ENCODE measurements around the gene STYK1.

Gene STYK1

DNA sequence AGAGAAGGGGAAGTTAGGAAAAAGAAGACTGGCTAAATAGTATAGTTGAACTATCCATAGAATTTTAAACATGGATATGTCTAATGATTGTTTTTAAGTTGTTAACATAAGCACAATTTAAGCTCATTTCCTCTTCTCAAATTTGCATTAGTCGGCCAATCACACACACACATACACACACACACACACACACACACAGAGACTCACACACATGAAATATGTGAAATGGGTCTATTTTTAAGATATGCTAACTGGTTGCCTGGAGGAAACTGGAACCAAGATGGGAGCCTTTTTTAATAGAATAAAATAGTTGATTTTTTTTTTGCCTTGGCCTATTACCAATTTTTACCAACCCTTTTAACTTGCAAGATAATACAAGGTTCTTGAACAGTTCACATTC is 24.0 kb upstream of the STYK1 start:
- no peaks in the 10 kb centered on the region for H3K9me3 ChIP-seq
- TF ChIP-seq, protein P1, sequence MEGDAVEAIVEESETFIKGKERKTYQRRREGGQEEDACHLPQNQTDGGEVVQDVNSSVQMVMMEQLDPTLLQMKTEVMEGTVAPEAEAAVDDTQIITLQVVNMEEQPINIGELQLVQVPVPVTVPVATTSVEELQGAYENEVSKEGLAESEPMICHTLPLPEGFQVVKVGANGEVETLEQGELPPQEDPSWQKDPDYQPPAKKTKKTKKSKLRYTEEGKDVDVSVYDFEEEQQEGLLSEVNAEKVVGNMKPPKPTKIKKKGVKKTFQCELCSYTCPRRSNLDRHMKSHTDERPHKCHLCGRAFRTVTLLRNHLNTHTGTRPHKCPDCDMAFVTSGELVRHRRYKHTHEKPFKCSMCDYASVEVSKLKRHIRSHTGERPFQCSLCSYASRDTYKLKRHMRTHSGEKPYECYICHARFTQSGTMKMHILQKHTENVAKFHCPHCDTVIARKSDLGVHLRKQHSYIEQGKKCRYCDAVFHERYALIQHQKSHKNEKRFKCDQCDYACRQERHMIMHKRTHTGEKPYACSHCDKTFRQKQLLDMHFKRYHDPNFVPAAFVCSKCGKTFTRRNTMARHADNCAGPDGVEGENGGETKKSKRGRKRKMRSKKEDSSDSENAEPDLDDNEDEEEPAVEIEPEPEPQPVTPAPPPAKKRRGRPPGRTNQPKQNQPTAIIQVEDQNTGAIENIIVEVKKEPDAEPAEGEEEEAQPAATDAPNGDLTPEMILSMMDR (IDR thresholded peaks at IDR 0.05; ENCODE audit: low read depth, low read length): no peak
- H3K4me1 ChIP-seq: no peaks in the 10 kb centered on the region
- no peak for DNase-seq
- no peak overlapping the region for H3K4me3 ChIP-seq (ENCODE audit: low read depth, low read length)
- H3K36me3 ChIP-seq: no peaks in the 10 kb centered on the region
- peaks cover 25% of the 10 kb centered on the region for H3K27me3 ChIP-seq

DNA sequence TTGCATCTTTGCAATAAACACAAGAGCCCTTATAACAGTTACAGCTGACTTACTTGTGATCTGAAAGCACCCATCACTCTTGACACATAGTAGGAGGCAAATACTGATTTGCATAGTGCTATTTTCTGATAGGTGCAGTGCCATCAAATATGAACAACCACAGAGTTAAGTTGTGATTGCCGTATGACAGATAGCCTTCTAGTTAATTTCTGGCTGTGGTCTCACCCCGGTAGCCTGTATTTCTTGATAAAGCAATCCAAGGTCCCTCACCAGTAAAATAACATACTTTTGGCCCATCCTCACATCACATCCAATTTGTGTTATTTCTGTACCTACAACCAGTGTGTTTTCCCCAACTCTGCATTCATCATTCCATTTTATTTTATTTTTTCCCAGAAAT is 23.3 kb upstream of the STYK1 start:
- H3K4me1 ChIP-seq: no peaks in the 10 kb centered on the region
- H3K9me3 ChIP-seq: no peaks in the 10 kb centered on the region
- H3K27me3 ChIP-seq: peaks cover 18% of the 10 kb centered on the region
- no peak overlapping the region for H3K4me3 ChIP-seq (ENCODE audit: low read depth, low read length)
- H3K36me3 ChIP-seq: no peaks in the 10 kb centered on the region
- no peak for DNase-seq
- TF ChIP-seq, protein P1 (IDR thresholded peaks at IDR 0.05; ENCODE audit: low read depth, low read length): no peak

DNA sequence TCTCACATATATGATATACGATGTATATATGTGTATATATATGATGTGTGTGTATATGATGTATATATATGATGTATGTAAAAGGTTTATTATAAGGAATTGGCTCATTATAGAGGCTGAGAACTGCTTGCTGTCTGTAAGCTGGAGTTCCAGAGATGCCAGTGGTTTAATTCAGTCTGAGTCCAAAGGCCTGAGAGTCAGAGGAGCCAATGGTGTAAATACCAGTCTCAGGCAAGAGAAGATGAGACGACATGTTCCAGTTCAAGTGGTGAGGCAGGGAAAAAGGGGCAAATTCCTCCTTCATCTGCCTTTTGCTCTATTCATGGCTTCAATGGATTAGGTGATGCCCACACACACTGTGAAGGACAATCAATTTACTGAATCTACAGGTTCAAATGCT is 17.1 kb upstream of the STYK1 start:
- H3K4me3 ChIP-seq (ENCODE audit: low read depth, low read length): no peak overlapping the region
- no peak for DNase-seq
- H3K36me3 ChIP-seq: no peaks in the 10 kb centered on the region
- peaks cover 3% of the 10 kb centered on the region; the same call in 1 of the 2 replicates for H3K27me3 ChIP-seq
- H3K4me1 ChIP-seq: no peaks in the 10 kb centered on the region
- H3K9me3 ChIP-seq: no peaks in the 10 kb centered on the region
- TF ChIP-seq, protein P1 (IDR thresholded peaks at IDR 0.05; ENCODE audit: low read depth, low read length): no peak

DNA sequence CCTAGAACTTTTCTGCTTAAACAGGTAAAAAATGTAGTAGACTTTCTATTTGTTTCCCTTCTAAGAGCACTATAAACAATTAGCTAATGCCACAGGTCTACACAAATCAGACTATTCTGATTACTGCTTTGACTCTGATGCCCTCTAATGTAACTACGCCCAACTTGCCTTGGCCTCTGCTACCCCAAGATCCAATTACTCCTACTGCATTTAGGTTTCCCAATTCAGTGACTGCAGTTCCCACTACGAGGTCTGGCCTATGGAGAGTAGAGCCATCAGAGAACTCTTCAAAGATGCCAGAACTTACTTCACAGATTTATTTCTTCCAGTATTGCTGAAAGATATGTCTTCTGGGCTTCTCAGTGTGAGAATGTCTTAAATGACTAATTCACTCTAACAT is 15.3 kb upstream of the STYK1 start:
- Histone ChIP-seq H3K4me1 (no peaks in the 10 kb centered on the region), H3K27me3 (peaks cover 3% of the 10 kb centered on the region; the same call in 1 of the 2 replicates), H3K9me3 (no peaks in the 10 kb centered on the region), H3K36me3 (no peaks in the 10 kb centered on the region), H3K4me3 (ENCODE audit: low read depth, low read length) (no peak overlapping the region)
- TF ChIP-seq, protein P1 (IDR thresholded peaks at IDR 0.05; ENCODE audit: low read depth, low read length): no peak
- DNase-seq: no peak

DNA sequence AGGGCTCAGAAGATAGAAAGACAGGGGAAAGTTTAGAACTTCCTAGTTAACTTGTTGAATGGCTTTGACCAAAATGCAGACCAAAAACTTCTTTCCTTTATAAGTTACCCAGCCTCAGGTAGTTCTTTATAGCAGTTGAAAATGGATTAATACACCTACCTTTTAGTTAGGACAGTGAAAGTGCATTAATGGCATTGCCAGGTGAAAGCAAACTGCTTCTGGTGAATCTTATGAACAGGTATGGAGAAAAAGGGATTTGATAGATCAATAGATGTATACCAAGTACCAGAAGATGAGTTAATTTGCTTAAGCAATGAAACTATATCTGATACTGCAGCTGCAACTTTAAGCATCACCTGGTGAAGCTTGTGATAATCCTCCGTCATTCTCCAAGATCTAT is 14.2 kb upstream of the STYK1 start:
- Histone ChIP-seq H3K9me3 (no peaks in the 10 kb centered on the region), H3K4me3 (ENCODE audit: low read depth, low read length) (no peak overlapping the region), H3K4me1 (no peaks in the 10 kb centered on the region), H3K36me3 (no peaks in the 10 kb centered on the region), H3K27me3 (0 out of 2 replicates have a peak, but pooled peaks cover 3% of the 10 kb centered on the region)
- TF ChIP-seq, protein P1 (IDR thresholded peaks at IDR 0.05; ENCODE audit: low read depth, low read length): no peak
- no peak for DNase-seq

DNA sequence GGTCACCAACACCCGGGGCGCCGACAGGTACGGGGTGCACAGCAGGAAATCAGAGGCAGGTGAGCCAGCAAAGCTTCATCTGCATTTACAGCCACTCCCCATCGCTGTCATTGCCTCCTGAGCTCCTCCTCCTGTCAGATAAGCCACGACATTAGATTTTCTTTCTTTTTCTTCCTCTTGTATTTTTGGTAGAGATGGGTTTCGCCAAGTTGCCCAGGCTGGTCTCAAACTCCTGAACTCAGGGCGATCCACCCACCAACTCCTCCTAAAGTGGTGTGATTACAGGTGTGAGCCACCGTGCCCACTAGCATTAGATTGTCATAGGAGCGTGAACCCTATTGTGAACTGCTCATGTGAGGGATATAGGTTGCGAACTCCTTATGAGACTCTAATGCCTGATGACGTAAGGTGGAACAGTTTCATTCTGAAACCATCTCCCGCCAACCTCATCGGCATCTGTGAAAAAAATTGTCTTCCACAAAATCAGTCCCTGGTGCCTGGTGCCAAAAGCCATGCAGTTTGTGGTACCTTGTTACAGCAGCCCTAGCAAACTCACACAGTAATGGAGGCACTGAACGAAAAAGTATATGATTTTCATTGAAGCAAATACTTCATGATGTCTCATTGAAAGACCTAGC is 1.5 kb downstream of the STYK1 start:
- DNase-seq: no peak
- Histone ChIP-seq H3K36me3 (no peaks in the 10 kb centered on the region), H3K4me1 (no peaks in the 10 kb centered on the region), H3K4me3 (ENCODE audit: low read depth, low read length) (no peak overlapping the region), H3K27me3 (peaks cover 15% of the 10 kb centered on the region), H3K9me3 (no peaks in the 10 kb centered on the region)
- TF ChIP-seq, protein P1 (IDR thresholded peaks at IDR 0.05; ENCODE audit: low read depth, low read length): no peak
